Measurements from ENCODE around the gene MTNR1A.
A peak's percentile ranks its signal among the peaks of the same experiment; 100 is the strongest.

MTNR1A gene

GRCh38 chr4:186587416-186588018 is 32.1 kb upstream of the MTNR1A start:
- Histone ChIP-seq H3K4me1 (ENCODE audit: control insufficient read depth, low read length) (no peaks in the 10 kb centered on the region), H3K4me2 (ENCODE audit: low read length) (no peak overlapping the region), H3K4me3 (ENCODE audit: low read length) (no peak overlapping the region), H3K27ac (ENCODE audit: low read depth, low read length) (no peak overlapping the region), H3K9me3 (ENCODE audit: control insufficient read depth, insufficient read depth, low read length) (no peaks in the 10 kb centered on the region), H3K79me2 (ENCODE audit: control insufficient read depth, low read length) (no peaks in the 10 kb centered on the region), H3K9me2 (replicated peaks; ENCODE audit: control insufficient read depth, low read length) (no peaks in the 10 kb centered on the region), H4K20me1 (ENCODE audit: control insufficient read depth, insufficient read depth, low read depth, low read length) (no peaks in the 10 kb centered on the region), H3K27me3 (ENCODE audit: control insufficient read depth, low read length) (no peaks in the 10 kb centered on the region), H3F3A (ENCODE audit: control insufficient read depth, insufficient read depth) (no peaks in the 10 kb centered on the region), H3K36me3 (ENCODE audit: control insufficient read depth, low read length) (no peaks in the 10 kb centered on the region)
- no peak for TF ChIP-seq EZH2phosphoT487 (IDR thresholded peaks at IDR 0.05; ENCODE audit: borderline replicate concordance, low read length)
- peak; percentile 63 for TF ChIP-seq CTCF (IDR thresholded peaks at IDR 0.05; ENCODE audit: low read depth, low read length, poor library complexity, severe bottlenecking)

GRCh38 chr4:186586205-186586604 is 30.8 kb upstream of the MTNR1A start:
- Histone ChIP-seq H3K9me2 (replicated peaks; ENCODE audit: control insufficient read depth, low read length) (no peaks in the 10 kb centered on the region), H3K27me3 (ENCODE audit: control insufficient read depth, low read length) (no peaks in the 10 kb centered on the region), H3K9me3 (ENCODE audit: control insufficient read depth, insufficient read depth, low read length) (no peaks in the 10 kb centered on the region), H4K20me1 (ENCODE audit: control insufficient read depth, insufficient read depth, low read depth, low read length) (no peaks in the 10 kb centered on the region), H3K79me2 (ENCODE audit: control insufficient read depth, low read length) (no peaks in the 10 kb centered on the region), H3F3A (ENCODE audit: control insufficient read depth, insufficient read depth) (no peaks in the 10 kb centered on the region), H3K4me3 (ENCODE audit: low read length) (no peak overlapping the region), H3K36me3 (ENCODE audit: control insufficient read depth, low read length) (no peaks in the 10 kb centered on the region), H3K4me1 (ENCODE audit: control insufficient read depth, low read length) (no peaks in the 10 kb centered on the region), H3K4me2 (ENCODE audit: low read length) (no peak overlapping the region), H3K27ac (ENCODE audit: low read depth, low read length) (no peak overlapping the region)
- TF ChIP-seq CTCF (IDR thresholded peaks at IDR 0.05; ENCODE audit: low read depth, low read length, poor library complexity, severe bottlenecking) (no peak), EZH2phosphoT487 (IDR thresholded peaks at IDR 0.05; ENCODE audit: borderline replicate concordance, low read length) (no peak)

- Histone ChIP-seq H3F3A (ENCODE audit: control insufficient read depth, insufficient read depth) (no peaks in the 10 kb centered on the region), H3K36me3 (ENCODE audit: control insufficient read depth, low read length) (no peaks in the 10 kb centered on the region), H3K79me2 (ENCODE audit: control insufficient read depth, low read length) (no peaks in the 10 kb centered on the region), H3K9me2 (replicated peaks; ENCODE audit: control insufficient read depth, low read length) (no peaks in the 10 kb centered on the region), H3K4me3 (ENCODE audit: low read length) (no peak overlapping the region), H3K4me2 (ENCODE audit: low read length) (no peak overlapping the region), H3K27ac (ENCODE audit: low read depth, low read length) (no peak overlapping the region), H4K20me1 (ENCODE audit: control insufficient read depth, insufficient read depth, low read depth, low read length) (no peaks in the 10 kb centered on the region), H3K9me3 (ENCODE audit: control insufficient read depth, insufficient read depth, low read length) (no peaks in the 10 kb centered on the region), H3K27me3 (ENCODE audit: control insufficient read depth, low read length) (no peaks in the 10 kb centered on the region), H3K4me1 (ENCODE audit: control insufficient read depth, low read length) (no peaks in the 10 kb centered on the region)
- TF ChIP-seq EZH2phosphoT487 (IDR thresholded peaks at IDR 0.05; ENCODE audit: borderline replicate concordance, low read length) (no peak), CTCF (IDR thresholded peaks at IDR 0.05; ENCODE audit: low read depth, low read length, poor library complexity, severe bottlenecking) (no peak)
Observed at GRCh38 chr4:186584912-186585311, 29.5 kb upstream of the MTNR1A start.
